GM12873 (cell line): ENCODE data around the gene TPT1.

Source experiments
- CTCF ChIP-seq: IDR thresholded peaks from 2 replicates; pipeline ENCODE4 v1.5.1; 2012; ENCODE audit warnings: low read depth, mild to moderate bottlenecking, moderate library complexity, low read length, control low read depth; ENCODE audit not compliant: insufficient read depth; ENCODE audit errors: missing control alignments

Gene TPT1

DNA sequence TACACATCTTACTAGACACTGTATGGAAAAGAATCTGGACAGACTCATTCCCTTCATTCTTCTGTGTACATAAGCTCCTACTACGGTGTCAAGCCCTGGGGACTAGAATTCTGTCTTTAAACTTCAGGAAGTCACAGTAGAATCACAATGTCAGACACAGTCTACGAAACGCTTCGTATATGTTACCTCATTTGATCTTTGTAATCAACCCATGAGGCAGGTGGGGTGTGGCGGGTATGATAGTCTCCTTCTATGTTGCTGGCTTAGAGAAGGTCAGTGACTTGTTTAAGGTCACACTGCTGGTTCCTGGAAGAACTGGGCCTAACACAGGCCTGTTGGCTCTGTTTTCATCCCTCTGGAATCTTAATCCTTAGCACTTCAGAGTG, 32.2 kb upstream of the TPT1 start:
- TF ChIP-seq CTCF = no peak

DNA sequence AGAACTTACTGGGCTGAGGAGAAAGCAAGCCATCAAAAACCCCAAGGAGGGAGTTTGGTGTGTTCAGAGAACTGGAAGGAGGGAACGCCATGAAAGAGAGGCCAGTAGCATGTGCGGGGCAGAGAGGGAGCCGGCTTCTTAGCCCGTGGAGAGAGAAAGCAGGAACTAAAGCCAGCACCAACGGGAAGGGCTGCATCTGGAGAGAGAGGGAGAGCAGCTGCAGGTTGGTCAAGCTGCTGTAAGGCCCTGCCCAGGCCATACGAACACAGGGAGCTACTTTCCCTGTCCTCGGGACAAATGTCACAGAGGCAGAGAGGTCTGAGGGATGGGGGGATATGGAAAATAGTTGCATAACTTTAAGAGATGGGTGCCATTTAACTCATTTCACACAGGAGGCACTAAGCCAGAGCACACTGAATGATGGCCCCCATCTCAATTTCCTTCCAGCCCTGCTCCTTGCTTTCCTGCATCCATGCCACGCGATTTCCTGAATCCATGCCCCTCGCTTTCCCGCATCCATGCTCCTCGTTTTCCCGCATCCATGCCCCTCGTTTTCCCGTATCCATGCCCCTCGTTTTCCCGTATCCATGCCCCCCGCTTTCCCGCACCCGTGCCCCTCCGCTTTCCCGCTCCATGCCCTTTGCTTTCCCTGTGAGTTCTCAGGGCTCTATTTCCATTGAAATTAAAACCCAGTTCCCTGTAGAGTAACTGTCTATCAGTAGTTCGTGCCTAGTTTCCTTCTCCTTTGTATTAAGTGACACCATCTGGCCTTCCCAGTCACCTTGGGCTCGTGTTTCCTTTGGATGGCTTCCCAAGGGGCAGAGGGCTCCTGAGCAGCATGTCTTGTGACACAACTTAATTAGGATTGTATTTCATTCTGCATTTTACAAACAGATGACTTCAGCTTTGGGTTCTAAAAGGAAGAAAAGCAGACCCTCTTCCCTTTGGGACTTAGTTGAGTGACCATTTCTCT, 31.5 kb upstream of the TPT1 start:
- no peak for TF ChIP-seq CTCF

GRCh38 chr13:45370922-45371406, 30.0 kb upstream of the TPT1 start:
- TF ChIP-seq CTCF = peak; percentile 95

- no peak for TF ChIP-seq CTCF
Observed at GRCh38 chr13:45369116-45369515, 28.1 kb upstream of the TPT1 start.

DNA sequence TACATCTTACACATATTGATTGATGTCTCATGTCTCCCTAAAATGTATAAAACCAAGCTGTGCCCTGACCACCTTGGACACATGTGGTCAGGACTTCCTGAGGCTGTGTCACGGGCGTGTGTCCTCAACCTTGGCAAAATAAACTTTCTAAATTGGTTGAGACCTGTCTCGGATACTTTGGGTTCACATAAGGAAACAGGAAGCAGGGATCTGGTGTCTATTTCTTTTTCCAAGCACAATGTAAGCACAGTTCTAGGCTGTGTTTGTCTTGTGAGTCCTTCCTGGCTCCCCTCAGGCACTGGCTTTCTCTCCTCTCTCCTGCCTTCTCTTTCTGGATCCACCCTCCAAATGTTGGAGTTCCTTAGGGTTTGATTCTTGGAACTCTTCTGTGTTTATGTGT, 27.6 kb upstream of the TPT1 start:
- no peak for TF ChIP-seq CTCF

DNA sequence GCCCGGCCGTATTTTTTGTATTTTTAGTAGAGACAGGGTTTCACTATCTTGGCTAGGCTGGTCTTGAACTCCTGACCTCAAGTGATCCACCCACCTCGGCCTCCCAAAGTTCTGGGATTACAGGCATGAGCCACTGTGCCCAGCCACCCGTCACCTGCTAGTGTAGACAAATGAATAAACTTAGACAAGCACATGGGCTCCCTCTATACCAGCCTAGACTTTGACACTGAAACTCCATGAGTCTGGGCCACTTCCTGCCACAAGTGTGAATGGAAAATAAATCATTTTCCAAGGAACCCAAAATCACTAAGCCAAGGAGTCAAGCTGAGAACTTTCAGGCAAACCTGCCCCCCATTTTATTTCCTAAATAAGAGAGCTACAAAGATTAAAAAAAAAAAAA, 27.0 kb upstream of the TPT1 start:
- TF ChIP-seq CTCF = no peak

DNA sequence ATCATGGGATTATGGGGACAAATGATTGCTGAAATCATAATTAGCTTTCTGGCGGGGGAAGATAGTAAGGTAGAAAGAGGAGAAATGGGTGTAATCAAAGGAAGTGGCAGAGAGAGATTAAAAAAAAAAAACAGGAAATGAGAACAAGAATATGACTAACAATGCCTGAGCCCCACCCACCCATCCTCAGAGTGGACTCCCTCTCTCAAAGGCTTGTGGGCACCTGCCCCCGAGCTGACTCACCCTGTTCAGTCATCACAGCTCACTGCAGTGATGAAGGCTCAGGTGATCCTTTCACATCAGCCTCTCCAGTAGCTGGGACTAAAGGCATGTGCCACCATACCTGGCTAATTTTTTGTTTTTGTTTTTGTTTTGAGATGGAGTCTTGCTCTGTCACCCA, 26.4 kb upstream of the TPT1 start:
- no peak for TF ChIP-seq CTCF
